Activated T-helper 1 cell treated with Interleukin-2 at 50 U/mL for 16 hours (primary cell): Measurements from ENCODE around the gene ADAMTSL3.

Experiments
- DNase-seq: peaks from one replicate; pipeline ENCODE4 v3.0.0-alpha.2; 2020; ENCODE audit warnings: low read depth

ADAMTSL3 gene

GRCh38 chr15:83708328-83708727 lies 54.4 kb downstream of the ADAMTSL3 start:
- DNase-seq = no peak

- no peak for DNase-seq
Measured at GRCh38 chr15:83709241-83709640, 55.3 kb downstream of the ADAMTSL3 start.

DNA sequence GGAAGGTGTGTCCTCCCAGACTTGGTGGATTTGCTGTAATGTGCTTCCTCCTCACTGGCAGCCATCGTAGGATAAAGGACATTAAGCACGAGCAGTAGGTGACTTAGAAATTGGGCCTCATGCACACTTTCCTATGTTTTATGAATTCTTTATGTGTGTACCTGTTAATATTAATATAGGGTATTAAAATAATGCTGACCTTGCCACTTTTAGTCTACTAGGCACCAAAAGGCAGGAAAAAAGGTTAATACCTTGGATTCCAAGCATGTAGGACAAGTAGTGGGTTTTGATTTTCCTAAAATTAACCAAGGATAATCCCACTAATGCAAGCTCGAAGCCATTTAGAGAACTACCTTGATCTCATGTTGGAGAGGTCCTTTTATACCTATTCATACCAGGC lies 55.9 kb downstream of the ADAMTSL3 start:
- DNase-seq = no peak

DNA sequence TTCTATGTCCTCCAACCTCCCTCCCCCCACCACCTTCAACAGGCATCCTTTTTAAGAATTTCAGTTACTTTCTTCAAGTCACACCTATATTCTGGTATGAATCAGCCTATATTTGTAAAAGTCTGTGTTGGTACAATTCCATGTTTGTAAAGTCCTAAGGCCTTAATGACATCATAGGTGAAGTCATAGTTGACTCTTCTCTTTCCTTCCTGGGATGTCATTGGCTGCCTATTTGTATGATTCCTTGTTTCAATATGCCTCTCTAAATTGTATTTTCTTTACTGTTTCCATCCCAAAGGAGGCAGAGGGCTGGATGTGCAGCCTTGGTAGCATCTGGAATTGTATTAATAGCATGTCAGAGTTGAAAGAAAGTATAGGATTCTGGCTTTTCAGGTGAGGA lies 56.5 kb downstream of the ADAMTSL3 start:
- no peak for DNase-seq

DNA sequence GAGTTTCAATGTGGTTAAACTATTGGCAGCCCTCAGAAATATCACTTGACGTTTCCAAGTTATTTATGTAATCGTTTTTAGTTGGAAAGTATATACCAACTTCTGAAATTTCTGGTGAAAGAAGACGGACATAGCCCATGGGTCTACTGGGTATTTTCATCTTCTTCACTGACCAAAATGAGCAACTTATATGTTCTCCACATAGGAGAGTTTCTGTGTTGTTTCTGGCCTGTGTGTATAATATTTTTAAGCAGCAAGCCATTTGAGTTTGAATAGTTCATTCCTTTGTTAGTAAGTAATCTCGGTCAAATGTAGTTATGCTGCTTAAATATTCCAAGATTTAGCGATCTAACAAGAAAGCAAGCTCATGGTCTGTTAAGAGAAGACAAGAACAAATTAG lies 57.3 kb downstream of the ADAMTSL3 start:
- DNase-seq = no peak

DNA sequence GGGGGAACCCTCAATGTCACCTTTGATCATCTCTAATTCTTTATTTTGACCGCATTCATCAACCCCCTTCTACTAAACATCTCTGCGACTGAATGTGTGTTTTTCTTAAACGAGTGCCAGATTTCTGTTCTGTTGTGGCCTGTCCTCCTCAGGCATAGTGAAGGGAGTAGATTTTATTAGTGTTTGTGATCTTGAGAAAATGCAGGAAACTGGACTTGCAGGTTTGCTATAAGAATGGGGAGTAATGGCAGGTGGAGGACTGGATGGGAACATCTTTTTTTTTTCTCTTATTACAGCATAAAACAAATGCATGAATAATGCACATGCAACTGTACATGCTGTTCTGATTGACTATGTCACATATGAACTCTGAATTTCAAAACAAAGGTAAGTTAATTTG lies 59.3 kb downstream of the ADAMTSL3 start:
- no peak for DNase-seq

- DNase-seq = no peak
Measured at GRCh38 chr15:83714939-83715628, 61.2 kb downstream of the ADAMTSL3 start.

GRCh38 chr15:83716605-83717004 lies 62.7 kb downstream of the ADAMTSL3 start:
- no peak for DNase-seq

DNA sequence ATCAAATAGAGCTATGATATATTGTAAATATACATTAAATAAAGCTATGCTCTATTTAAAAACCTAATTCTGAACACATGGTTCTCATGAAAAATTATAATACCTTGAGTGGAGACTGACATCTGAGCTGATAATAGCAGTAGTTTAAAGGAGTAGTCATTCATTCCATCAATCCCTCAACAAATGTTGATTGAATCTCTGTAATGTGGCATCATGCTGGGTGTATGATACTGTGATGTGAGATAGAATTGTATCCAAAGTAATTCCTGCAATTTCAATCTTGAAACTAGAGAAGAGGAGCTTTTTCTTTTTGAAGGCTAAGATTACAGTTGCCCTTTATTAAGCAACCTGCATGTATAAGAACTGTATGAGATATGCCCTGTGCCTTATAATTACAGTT lies 63.1 kb downstream of the ADAMTSL3 start:
- DNase-seq = no peak

DNA sequence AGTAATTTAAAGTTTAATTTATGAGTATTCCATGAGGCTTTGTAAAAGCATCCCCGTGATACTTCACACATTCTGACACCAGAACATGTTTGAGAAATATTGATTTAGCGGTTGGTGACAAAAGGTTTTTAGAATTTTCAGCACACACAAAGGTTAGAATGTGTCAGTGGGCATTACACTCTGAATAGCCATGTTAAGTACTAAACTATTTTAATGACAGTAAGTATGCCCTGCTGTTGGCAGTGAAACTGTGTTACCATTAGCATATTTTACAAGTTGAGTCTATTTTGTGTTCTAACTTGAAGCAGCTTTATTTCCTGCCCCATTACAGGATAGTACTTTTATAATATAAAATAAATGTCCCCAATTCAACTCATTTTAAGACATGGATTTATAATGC lies 66.5 kb downstream of the ADAMTSL3 start:
- no peak for DNase-seq

DNA sequence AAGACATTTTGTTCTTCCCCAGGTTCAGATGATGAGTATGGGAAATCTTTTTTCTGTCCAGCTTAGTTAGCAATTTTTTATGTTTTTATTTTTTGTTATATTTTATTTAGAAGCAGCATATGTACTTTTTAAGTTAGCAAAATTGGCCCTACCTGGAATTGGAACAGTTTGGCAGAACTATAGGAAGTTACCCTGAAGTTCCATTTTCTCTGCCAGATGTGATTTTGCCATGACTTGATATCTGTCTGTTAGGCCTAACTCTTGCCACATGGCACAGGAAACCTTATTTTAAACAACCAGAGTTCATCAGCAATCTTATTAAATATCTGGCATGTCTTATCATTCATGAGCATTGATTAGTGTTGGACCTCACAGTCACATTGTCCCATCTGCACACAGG lies 67.1 kb downstream of the ADAMTSL3 start:
- no peak for DNase-seq

DNA sequence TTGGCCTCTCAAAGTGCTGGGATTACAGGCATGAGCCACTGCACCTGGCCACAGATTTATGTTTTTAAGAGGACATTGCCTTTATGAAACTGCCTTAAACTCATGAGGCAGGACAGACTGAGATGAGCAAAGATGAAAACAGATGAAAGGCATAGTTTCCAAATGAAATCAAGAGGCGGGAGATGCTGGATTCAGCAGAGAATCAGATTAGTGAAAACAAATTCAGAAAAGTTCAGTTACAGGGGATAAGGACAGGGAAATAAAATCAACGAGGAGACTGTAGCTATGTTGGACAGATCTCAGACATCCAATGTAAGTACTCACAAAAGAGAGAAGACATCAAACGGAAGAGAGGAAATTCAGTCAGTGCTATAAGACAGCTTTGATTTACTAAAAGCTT lies 68.1 kb downstream of the ADAMTSL3 start:
- no peak for DNase-seq

- no peak for DNase-seq
Measured at GRCh38 chr15:83723216-83723615, 69.3 kb downstream of the ADAMTSL3 start.

DNA sequence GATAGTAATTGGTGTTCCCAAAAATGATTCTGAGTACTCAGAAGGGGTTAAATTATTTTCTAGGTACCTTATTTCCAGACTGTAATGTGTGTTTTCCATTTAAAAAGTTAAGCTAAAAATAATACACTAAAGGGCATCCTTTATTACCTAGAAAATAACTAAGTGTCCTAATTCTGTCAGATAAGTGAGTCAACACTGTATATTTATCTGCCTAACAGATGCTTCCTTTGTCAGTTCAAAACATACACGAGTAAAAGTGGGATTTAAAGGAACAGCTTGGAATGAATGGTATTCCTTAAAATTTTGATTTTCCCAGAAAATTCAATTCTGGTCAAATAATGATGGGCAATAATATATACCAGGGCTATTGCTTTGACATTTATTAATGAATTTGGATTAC lies 78.3 kb downstream of the ADAMTSL3 start:
- DNase-seq = no peak

DNA sequence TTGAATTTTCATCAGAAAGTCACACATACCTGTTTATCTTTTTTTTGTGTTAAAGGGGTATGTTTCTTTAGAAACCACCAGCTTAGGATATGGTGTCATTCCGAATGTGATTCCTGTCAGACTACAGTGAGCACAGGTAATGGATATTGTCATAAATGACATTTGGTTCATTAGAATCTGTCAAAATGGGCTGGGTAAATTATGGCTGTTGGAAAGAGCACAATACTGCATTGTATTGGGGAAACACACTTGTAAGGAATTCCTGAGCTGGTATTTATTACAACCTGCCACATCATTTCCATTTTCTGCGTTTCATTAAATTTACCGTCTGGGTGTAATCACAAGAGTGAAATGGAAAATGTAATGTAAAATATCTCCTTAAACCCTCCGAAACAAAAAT lies 78.8 kb downstream of the ADAMTSL3 start:
- no peak for DNase-seq

- no peak for DNase-seq
Measured at GRCh38 chr15:83733206-83733605, 79.3 kb downstream of the ADAMTSL3 start.

DNA sequence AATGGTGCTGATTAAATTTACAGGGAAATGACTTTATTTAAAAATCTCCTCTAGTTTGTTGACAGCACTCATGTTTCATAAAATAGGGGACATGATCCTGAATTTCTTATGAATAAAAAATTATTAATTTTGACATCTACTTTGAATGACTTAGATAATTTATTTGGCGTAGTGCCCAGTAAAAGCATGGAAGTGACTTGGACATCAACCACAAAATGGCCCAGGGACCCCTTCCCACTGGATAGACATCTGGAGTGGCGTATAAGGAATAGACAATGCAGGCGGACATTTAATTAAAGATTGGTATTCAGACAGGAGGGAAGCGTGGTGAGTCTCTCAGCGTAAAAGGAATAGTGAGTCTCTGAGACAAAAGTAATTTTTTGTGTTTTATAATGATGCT lies 79.8 kb downstream of the ADAMTSL3 start:
- no peak for DNase-seq

DNA sequence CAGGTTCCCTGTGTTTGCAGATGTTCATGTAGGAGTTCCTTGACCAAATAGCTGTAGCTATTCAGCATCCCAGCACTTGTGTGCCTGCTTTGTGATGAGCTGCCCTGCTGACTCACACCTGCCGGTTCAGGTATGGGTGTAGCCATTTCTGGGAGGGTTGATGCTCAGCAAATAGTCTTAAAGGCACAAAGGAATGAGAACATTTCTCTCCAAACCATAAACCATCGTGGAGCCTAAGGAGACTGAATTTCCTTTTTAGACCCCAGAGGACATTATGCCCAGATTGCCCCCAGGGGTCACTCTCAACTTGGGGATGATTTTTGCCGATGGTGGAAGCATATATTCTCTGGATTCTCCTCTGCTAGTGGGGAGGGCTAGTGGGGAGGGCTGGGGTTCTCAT lies 80.6 kb downstream of the ADAMTSL3 start:
- no peak for DNase-seq

DNA sequence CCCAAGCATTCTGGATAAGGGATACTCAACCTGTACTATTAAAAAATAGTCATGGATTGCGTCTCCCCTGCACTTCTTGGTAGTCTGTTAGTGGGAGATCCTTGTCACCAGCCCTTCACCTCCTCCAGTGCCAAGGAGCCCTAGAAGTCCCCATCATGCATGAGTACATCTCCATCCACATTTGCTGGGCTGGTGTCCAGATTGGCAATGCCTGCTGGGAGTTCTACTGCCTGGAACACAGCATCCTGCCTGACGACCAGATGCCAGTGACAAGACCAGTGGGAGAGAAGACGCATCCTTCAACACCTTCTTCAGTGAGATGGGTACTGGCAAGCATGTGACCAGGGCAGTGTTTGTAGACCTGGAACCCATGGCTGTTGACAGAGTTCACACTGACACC lies 85.7 kb downstream of the ADAMTSL3 start:
- no peak for DNase-seq

DNA sequence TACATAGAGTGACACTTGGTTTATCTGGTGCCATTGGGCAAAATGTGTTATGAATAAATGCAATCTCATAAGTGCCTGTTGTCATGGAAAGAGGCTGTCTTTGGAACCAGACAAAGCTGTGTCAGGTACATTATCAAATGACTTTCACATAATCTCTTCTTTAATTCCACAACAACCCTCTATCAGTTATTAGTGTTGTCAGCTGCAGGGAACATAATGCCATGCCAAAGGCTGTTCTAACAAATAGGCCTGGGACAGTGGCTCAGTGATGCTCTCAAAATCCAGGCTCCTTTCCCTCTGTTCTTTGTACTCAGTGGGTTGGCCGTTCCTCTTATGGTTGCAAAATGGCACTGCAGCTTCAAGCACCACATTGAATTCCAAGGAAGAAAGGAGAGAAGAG lies 91.8 kb downstream of the ADAMTSL3 start:
- DNase-seq = no peak

DNA sequence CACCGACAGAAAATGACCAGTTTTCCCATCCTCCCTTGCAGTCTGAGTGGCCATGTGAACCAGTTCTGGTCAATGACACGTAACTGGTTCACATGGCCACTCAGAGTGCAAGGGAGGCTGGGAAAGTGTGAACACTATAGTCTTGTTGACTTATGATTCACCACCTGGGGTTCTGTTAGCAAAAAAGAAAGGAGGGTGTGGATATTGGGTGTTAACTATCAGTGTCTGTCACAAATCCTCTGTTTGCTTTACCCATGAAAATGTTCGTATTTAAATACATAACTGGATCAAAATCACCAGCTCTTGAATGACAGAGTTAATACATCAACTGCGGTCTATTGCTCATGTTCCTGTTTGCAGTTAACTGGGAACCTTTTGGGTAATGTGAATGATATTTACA lies 92.3 kb downstream of the ADAMTSL3 start:
- DNase-seq = no peak

DNA sequence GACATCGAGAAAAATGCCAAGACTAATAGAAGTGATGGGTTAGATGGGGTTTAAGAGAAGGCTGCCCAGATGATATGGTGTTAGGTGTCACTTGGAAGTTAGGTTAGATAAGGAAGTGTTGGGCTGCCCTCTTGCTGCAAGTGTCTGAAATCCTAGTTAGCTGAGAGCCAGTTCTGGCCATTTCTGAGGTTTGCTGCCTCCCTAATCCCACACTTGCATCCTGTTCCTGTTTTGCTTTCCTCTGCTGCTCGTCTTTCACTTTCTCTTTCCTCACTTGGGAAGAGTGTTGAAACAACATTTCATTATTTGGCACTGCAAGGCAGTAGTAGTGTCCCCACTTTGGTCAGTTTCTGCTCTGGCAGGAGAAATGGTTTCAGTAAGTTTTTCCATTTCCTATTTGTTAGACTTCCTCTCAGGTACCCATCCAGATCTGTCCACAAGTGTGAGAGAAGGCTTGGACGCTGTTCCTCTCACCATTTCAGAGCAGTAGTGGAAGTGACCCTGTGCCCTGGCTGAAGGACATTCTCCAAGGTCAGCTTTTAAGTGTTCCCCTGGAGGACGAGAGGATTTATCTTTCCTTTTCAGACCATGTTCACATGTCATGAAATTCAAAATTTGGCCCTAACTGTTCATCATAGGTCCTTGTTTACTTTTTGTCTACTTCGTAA lies 93.3 kb downstream of the ADAMTSL3 start:
- DNase-seq = no peak

DNA sequence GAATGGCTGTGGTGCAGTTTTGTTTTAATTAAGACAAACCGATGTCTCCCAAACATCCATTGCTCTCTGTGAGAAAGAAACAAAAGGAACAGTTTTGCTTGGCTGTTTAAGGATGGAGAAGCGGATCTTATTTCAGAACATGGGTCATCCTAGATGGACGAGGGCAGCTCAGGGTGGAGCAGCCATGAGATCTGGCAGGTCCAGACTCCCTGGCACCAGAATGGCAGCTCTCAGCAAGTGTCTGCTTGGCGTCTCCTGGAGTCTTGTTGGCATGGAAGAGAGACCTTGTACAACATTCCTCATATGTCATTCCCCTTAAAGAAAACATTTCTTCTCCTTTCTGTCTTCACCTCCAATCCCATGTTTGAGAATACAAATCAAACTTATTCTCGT lies 93.8 kb downstream of the ADAMTSL3 start:
- no peak for DNase-seq

DNA sequence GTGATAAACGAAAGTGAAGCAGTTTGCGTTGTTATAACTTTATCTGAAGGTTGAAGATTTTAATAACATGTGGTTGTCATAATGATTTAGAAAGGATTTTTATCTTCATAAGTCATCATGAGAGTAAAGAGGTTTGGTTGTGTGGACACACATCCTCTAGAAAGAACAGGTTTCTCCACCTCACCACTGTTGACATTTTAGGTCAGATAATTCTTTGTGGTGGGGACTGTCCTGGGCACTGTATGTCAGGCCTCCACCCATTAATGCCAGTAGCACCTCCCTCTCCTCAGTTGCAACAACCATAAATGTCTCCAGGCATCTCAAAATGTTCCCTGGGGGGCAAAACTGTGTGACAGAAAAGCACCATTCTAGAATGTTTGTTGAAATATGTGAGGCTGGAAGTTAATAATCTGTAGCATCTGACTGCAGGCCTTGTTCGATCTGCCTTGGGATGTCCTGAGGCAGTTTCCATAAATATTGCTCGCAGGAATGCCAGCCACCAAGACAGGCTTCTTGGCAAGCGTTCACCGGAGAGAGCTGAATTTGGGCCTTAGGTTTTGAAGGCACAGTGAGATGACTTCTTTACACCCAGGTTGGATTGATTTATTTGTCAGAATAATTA lies 100.1 kb downstream of the ADAMTSL3 start:
- no peak for DNase-seq
